NCI-H1048 (cell line): ENCODE measurements around the gene COQ7.

Experiments used
- DNase-seq: peaks from one replicate; lab custom pipeline; 2025; lab: John Stamatoyannopoulos, UW

The COQ7 gene

GRCh38 chr16:19086322-19087199 lies 19.1 kb downstream of the COQ7 start:
- no peak for DNase-seq

DNA sequence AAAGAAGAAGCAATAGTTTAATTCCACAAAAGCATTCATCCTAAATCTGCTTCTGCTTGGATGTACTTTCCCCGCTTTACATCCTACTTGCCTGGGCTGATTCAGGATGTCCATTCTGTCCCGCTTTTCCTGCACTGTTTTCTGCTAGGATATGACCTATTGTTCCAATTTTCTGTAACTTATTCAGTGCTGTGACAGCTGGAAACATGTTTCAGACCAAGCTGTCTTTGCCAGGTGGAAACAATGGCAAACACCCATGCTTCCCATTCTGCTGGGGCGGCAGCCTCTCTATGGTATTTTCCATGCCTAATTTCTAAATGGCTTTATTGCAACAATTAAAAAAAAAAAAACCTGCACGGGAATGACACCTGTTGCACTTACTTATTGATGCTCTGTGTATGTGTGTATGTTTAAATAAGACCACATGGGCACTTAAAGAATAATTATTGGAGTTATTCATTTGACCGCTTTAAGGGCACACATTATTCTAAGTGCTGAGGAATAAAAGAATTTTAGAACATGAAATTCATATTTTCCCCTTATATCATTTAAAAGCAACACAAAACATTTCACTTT lies 21.0 kb downstream of the COQ7 start:
- DNase-seq: no peak

GRCh38 chr16:19089410-19089955 lies 22.1 kb downstream of the COQ7 start:
- no peak for DNase-seq

- no peak for DNase-seq
These were observed 23.5 kb downstream of the COQ7 start for GRCh38 chr16:19090916-19091315.

- no peak for DNase-seq
These were observed 25.4 kb downstream of the COQ7 start for GRCh38 chr16:19092653-19093410.

DNA sequence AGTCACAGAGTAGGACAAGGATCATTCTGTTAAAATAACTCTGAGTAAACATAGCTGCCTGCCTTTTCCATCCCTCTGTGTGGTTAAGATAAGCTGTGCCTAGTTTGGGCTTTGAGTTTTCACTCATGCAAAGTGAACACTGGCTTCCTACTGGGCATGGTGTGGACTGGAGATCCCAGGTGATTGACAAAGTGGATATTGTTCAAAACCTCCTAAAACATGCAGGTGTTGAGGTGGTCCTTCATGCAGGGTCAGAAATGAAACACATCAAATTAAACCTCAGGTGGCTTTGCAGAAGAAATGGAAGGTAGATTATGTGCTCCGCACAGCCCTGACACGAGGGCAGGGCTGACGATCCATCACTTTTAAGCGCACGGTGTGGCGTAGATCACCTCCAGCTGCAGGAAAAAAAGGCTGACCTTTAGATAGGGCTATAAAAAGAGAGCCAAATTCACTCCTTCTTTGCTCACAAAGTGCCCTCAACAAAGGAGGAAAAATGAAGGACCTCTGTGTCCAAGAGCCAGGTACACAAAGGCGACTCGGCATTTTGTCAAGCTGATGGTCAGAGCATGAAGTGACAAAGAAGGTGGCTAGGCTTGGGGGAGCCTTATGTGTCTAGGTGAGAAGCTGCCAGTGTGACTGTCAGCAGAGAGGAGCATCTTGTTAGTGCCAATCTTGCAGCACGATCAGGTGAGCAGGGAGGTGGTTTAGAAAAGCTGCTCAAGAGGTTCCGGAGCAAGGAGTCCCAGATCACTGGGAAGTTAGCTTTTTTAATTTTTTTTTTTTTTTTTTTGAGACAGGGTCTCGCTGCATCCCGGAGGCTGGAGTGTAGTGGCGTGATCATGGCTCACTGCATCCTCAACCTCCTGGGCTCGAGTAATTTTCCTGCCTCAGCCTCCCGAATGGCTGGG lies 26.5 kb downstream of the COQ7 start:
- no peak for DNase-seq

DNA sequence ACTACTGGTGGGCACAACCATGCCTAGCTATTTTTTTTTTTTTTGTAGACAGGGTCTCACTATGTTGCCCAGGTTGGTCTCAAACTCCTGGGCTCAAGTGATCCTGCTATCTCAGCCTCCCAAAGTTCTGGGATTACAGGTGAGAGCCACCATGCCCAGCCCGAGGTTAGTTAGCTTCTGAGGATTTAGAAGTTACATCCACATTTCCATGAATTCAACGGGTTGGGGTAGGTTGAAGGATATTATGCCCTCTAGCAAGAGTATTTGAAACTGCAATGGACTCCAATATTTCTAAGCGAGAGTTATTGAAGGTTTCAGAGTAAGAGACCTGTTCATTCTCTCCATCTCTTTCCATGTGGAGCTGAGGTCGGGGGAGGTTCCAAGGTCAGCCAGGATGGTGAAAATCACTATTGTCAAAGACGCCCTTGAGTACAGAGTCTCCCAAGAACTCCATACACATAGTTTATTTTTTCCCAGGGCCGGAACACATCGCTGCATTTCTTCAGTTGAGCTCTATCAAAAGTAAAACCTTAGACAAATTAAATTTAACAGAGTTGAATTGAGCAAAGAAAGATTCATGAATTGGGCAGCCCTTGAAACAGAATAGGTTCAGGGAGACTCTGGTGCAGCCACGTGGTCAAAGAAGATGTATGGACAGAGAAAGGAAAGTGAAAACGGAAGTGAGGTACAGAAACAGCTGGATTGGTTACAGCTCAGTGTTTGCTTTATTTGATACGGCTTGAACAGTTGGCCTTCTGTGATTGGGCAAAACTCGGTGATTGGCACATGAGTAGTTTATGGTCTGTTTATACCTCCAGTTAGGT lies 27.3 kb downstream of the COQ7 start:
- no peak for DNase-seq

DNA sequence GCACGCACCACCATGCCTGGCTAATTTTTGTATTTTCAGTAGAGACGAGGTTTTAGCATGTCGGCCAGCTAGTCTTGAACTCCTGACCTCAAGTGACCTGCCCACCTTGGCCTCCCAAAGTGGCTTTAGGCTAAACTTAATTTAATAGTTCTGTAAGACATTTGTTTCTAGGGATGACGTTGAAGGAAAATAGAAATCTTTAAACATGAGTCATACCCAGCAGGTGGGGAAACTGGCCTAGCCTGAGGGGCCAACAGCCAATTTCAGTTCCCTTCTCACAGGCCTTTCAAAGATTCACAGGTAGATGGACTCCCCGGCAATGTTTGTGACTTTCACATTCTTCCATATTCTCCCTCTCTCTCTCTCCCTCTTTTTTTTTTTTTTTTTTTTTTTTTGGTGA lies 28.2 kb downstream of the COQ7 start:
- no peak for DNase-seq

GRCh38 chr16:19098173-19098572 lies 30.8 kb downstream of the COQ7 start:
- DNase-seq: no peak

GRCh38 chr16:19102187-19102872 lies 34.9 kb downstream of the COQ7 start:
- no peak for DNase-seq

GRCh38 chr16:19104607-19105006 lies 37.2 kb downstream of the COQ7 start:
- no peak for DNase-seq

GRCh38 chr16:19105131-19105530 lies 37.7 kb downstream of the COQ7 start:
- no peak for DNase-seq

GRCh38 chr16:19105891-19106624 lies 38.6 kb downstream of the COQ7 start:
- no peak for DNase-seq

- no peak for DNase-seq
These were observed 39.2 kb downstream of the COQ7 start for GRCh38 chr16:19106625-19107020.

GRCh38 chr16:19108409-19109287 lies 41.2 kb downstream of the COQ7 start:
- DNase-seq: no peak

DNA sequence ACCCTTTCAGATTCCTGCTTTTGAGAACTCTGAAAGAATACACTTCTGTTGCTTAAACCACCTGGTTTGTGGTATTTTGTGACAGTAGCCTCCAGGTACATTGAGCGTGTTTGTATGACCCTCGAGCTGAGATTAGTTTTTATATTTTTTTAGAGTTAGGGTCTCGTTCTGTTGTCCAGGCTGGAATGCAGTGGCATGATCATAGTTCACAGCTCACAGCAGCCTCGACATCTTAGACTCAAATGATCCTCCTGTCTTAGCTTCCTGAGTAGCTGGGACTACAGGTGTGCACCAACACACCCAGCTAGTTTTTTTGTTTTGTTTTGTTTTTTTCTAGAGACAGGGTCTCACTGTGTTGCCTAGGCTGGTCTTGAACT lies 41.9 kb downstream of the COQ7 start:
- no peak for DNase-seq

DNA sequence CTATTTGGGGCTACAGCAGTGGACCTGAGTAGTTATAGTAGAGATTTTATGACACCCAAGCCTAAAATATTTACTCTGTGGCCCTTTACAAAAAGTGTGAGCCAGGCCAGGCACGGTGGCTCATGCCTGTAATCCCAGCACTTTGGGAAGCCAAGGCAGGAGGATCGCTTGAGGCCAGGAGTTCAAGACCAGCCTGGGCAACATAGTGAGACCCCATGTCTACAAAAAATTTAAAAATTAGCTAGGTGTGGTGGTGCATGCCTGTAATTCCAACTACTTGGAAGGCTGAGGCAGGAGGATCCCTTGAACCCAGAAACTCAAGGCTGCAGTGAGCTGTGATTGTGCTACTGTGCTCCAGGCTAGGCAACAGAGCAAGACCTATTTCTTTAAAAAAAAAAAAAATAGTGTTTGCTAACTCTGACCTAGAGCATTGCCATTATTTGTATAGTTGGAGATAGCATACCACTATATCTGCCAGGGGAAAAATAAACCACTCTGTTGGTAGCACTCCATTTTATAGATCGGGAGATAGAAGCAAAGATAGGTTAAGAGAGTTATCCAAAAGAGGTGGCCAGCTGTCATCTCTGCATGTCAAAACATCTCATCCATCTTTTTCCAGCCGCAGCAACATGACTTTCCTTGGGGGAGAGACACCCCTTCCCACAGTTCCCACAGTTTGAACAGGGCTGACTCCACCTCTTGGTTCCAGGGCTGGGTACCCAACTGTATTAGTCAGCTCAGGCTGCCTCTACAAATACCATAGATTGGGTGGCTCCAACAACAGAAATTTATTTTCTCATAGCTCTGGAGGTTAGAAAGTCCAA lies 43.3 kb downstream of the COQ7 start:
- DNase-seq: no peak

DNA sequence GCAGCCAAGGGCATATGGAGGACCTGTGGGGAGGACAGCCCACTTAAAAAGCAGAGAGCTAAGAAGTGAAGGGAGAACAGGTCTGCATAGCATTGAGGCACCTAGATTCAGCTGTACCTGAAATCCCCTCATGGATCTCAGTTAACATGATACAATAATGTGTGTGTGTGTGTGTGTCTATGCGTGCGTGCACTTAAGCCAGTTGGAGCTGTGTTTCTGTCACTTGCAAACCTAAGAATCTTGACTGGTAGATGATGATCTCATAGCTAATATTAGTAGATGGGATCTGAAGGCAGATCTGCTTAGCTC lies 44.6 kb downstream of the COQ7 start:
- no peak for DNase-seq
